Coronary artery (tissue), 2 donors: ENCODE measurements around the gene PRKN.

Experiments used
- DNase-seq: peaks from one replicate; pipeline ENCODE4 v3.0.0-alpha.2; 2017; ENCODE audit warnings: low spot score
- H3K27ac ChIP-seq, 2 donors: fragments of 200-600 bp; sonication (generic); one replicate each; pipeline ENCODE4 v1.5.1; 2016 to 2019
- H3K4me3 ChIP-seq: fragments of 200-600 bp; sonication (generic); 2 replicates; pipeline ENCODE4 v1.5.1; 2016; ENCODE audit warnings: mild to moderate bottlenecking, moderate library complexity
- CTCF ChIP-seq: fragments of 200-600 bp; sonication (generic); IDR thresholded peaks from one replicate; pipeline ENCODE4 v1.5.1; 2019; ENCODE audit warnings: antibody characterized with exemption

Gene PRKN

GRCh38 chr6:162373868-162374267 lies 353.7 kb downstream of the PRKN start:
- TF ChIP-seq CTCF: no peak
- H3K27ac ChIP-seq: no peak overlapping the region
- DNase-seq: no peak
- no peak overlapping the region for H3K4me3 ChIP-seq

- Histone ChIP-seq H3K27ac (no peak overlapping the region), H3K4me3 (no peak overlapping the region)
- TF ChIP-seq CTCF: no peak
- DNase-seq: no peak
Observed at GRCh38 chr6:162373192-162373591, 354.4 kb downstream of the PRKN start.

- H3K27ac ChIP-seq: no peak overlapping the region
- no peak for TF ChIP-seq CTCF
- no peak overlapping the region for H3K4me3 ChIP-seq
- no peak for DNase-seq
Observed at GRCh38 chr6:162372106-162372505, 355.5 kb downstream of the PRKN start.

GRCh38 chr6:162371121-162371520 lies 356.4 kb downstream of the PRKN start:
- TF ChIP-seq CTCF: no peak
- no peak for DNase-seq
- H3K27ac ChIP-seq: no peak overlapping the region

GRCh38 chr6:162369091-162369490 lies 358.5 kb downstream of the PRKN start:
- H3K4me3 ChIP-seq: no peak overlapping the region
- H3K27ac ChIP-seq: no peak overlapping the region
- TF ChIP-seq CTCF: no peak
- no peak for DNase-seq

More at GRCh38 chr6:162371121-162371520, 356.4 kb downstream of the PRKN start:
- H3K4me3 ChIP-seq: no peak overlapping the region

GRCh38 chr6:162364488-162364887 lies 363.1 kb downstream of the PRKN start:
- TF ChIP-seq CTCF: no peak
- H3K4me3 ChIP-seq: no peak overlapping the region
- no peak for DNase-seq

GRCh38 chr6:162363757-162364156 lies 363.8 kb downstream of the PRKN start:
- TF ChIP-seq CTCF: no peak
- H3K27ac ChIP-seq: no peak overlapping the region
- DNase-seq: no peak
- H3K4me3 ChIP-seq: no peak overlapping the region

More at GRCh38 chr6:162364488-162364887, 363.1 kb downstream of the PRKN start:
- H3K27ac ChIP-seq: no peak overlapping the region
